ENCODE results near the gene HSDL1. TPM values are rescaled to one million over a fixed set of nuclear protein-coding genes. Genes with fewer than 3 reads are reported as not detected.

The HSDL1 gene
- total and polyA plus RNA-seq, 2 of the 8 experiments (the other 6 are each of a cell fraction or from before 2014, with no cell fraction given) = 25.0 to 55.7 TPM

- peak overlapping the region in 2 of 4 experiments; percentile 1 to 16; a peak in 2 of 8 replicates for H3K4me3 ChIP-seq (ENCODE audit: extremely low read depth in 1 of 4, insufficient read depth in 2 of 4, low read depth in 3 of 4, low read length in 4 of 4)
- no peak for DNase-seq (ENCODE audit: low read depth in 1 of 2, low spot score in 2 of 2)
- H2BK5ac ChIP-seq (ENCODE audit: low read depth, low read length) = peak overlapping the region; percentile 38; the same call in 1 of the 2 replicates
- H4K20me1 ChIP-seq (replicated peaks in 1 of 2; ENCODE audit: control insufficient read depth in 1 of 2, insufficient read depth in 2 of 2, low read length in 2 of 2) = peaks cover 3 to 14% of the 10 kb centered on the region in 2 experiments
- H3K79me2 ChIP-seq (ENCODE audit: control insufficient read depth in 1 of 2, insufficient read depth in 2 of 2, low read length in 2 of 2) = peaks cover 5 to 90% of the 10 kb centered on the region in 2 experiments; a peak in 3 of 4 replicates
- H3K9me3 ChIP-seq (ENCODE audit: insufficient read depth in 2 of 2, low read depth in 1 of 2, low read length in 1 of 2) = no peaks in the 10 kb centered on the region
- H3K4me1 ChIP-seq (replicated peaks in 1 of 4; ENCODE audit: control insufficient read depth in 3 of 4, insufficient read depth in 4 of 4, low read length in 3 of 4) = peaks cover 11 to 28% (median 18%) of the 10 kb centered on the region in 4 experiments
- ChIA-PET POLR2A (ENCODE audit: partially characterized antibody) (interaction anchor here (0.9 kb wide), 1 partner anchor 22 kb away, joined by 3 read pairs; the partner anchor contains the start of gene MBTPS1), CTCF (ENCODE audit: partially characterized antibody) (interaction anchor here (0.6 to 4.9 kb wide), 16 partner anchors 15 to 357 kb away, joined by 3 to 44 read pairs (median 4); partner anchors contain the start of genes MBTPS1 and TAF1C)
- H3K9ac ChIP-seq (replicated peaks in 1 of 4; ENCODE audit: extremely low read depth in 1 of 4, low read depth in 3 of 4, low read length in 3 of 4) = peak overlapping the region in 1 of 4 experiments; percentile 23; a peak in 1 of 7 replicates
- H3K36me3 ChIP-seq (ENCODE audit: control insufficient read depth in 2 of 4, insufficient read depth in 4 of 4, low read length in 3 of 4) = peaks cover 0 to 3% (median 0%) of the 10 kb centered on the region in 4 experiments; a peak in 1 of 8 replicates
- no peak overlapping the region for H3K4ac ChIP-seq (replicated peaks; ENCODE audit: insufficient read length, low read depth, low read length)
- no peak overlapping the region for H4K8ac ChIP-seq (ENCODE audit: extremely low read depth, insufficient read depth, low read length)
- no peak overlapping the region for H3K56ac ChIP-seq (replicated peaks; ENCODE audit: insufficient read length, low read depth, low read length)
- FAIRE-seq = no peak
- H2BK15ac ChIP-seq (ENCODE audit: low read length) = peak overlapping the region; percentile 20; the same call in 1 of the 2 replicates
- no peak overlapping the region for H3K23ac ChIP-seq (ENCODE audit: insufficient read length)
- peak overlapping the region; percentile 31 to 48; a peak in 3 of 4 replicates for H3K4me2 ChIP-seq (ENCODE audit: insufficient read depth in 1 of 2, low read depth in 2 of 2, low read length in 2 of 2)
- H2BK120ac ChIP-seq (replicated peaks; ENCODE audit: low read depth, low read length) = no peak overlapping the region
- H4K5ac ChIP-seq (ENCODE audit: insufficient read length, low read depth, low read length) = no peak overlapping the region
- no peak overlapping the region for H3K14ac ChIP-seq (ENCODE audit: insufficient read length)
- H3K27me3 ChIP-seq (replicated peaks in 1 of 4; ENCODE audit: control insufficient read depth in 3 of 4, extremely low read depth in 1 of 4, insufficient read depth in 3 of 4, low read length in 3 of 4) = no peaks in the 10 kb centered on the region
- no peak overlapping the region for H2AFZ ChIP-seq (ENCODE audit: low read length)
- peaks cover under 1% of the 10 kb centered on the region; the same call in 1 of the 2 replicates for H3K23me2 ChIP-seq (ENCODE audit: low read depth, low read length)
- no peak overlapping the region; the same call in 1 of the 2 replicates for H3K27ac ChIP-seq (ENCODE audit: low read depth, low read length)
- no peak overlapping the region; the same call in 1 of the 2 replicates for H3K18ac ChIP-seq (ENCODE audit: extremely low read depth, low read length)
- H2BK20ac ChIP-seq (ENCODE audit: low read length) = no peak overlapping the region
- 74% methylated on average over 14 of the region's 14 CpGs; no CpG with 5 or more reads in 1 of the 2 experiments for WGBS, 2 experiments (ENCODE audit: extremely low coverage in 1 of 2, insufficient coverage in 1 of 2, insufficient read length in 1 of 2, insufficient replicate concordance in 2 of 2, low coverage in 1 of 2, low lambda C conversion rate in 2 of 2, missing lambda C conversion rate in 1 of 2)
- H4K91ac ChIP-seq (replicated peaks; ENCODE audit: insufficient read length, low read length) = no peak overlapping the region
- peak overlapping the region; percentile 41; the same call in 1 of the 2 replicates for H2AK5ac ChIP-seq (ENCODE audit: low read depth, low read length)
- H2BK12ac ChIP-seq (ENCODE audit: low read depth, low read length) = no peak overlapping the region
- H3K79me1 ChIP-seq (ENCODE audit: low read depth, low read length) = peaks cover 15% of the 10 kb centered on the region
- TF ChIP-seq NANOG (IDR thresholded peaks at IDR 0.05; ENCODE audit: insufficient read depth, low read depth, low read length, poor library complexity, severe bottlenecking) (no peak), EZH2 (IDR thresholded peaks at IDR 0.05; ENCODE audit: low read depth, low read length, severe bottlenecking) (no peak), CBX8 (IDR thresholded peaks at IDR 0.05; ENCODE audit: borderline replicate concordance, low read depth, low read length) (no peak), JUN (IDR thresholded peaks at IDR 0.05; ENCODE audit: low read depth, low read length) (no peak), RFX5 (IDR thresholded peaks at IDR 0.05; ENCODE audit: borderline replicate concordance, low read depth, low read length) (no peak)
These were observed 6.0 kb downstream of the HSDL1 start for GRCh38 chr16:84138824-84139627.
